ENCODE measurements around the gene TRMU.

The TRMU gene

DNA sequence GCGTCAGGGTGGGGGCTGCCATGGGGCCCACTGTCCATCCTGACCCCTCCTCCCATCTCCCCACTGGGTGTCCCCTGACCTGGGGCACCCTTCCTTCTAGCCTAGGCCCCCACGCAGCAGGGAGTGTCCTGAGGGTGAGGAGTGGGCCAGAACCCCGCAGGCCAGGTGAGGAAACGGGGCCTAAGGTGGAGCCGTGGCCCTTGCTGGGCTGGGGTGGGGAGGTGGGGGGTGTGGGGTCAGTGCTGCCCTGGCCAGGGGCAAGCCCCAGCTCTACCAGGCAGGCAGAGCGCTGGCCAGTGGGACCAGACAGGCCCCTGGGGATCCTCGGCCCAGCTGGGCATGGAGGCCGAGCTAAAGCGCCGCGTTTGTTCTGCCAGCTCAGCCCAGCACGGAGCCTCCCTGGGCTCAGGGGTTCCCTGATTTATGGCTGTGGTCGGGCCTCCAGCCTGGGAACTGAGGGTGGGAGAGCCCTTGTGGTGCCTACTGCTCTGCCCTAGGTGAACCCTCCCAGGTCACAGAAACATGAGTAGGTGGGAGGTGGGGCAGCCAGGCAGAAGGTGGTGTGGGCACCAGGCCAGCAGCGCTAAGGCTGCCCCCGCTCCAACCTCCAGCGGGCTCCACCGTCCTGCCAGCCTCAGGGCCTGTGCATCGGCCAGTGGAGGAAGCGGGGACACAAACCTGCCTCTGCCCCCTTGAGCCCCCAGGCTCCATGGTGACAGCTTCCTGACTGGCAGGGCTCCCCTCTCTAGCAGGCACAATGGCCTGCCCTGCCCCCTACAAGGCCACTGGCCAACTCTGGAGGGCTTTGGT is 22.4 kb downstream of the TRMU start:
- DNase-seq = no peak

DNA sequence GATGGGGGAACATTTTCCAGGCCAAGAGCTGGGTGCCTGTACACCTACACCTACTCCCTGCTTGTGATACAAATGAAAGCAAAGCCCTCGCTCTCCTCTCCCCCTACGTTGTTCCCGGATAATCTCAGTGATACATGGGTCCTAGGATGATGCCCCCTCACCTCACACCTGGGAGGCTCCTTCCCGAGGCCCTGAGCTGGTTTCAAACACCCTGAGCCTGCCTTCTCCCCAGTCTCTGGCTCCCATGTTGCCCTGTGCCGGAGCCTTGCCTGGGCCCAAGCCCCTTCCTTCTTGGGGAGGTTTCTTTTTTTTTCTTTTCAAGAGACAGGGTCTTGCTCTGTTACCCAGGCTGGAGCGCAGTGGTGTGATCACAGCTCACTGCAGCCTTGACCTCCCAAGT is 23.3 kb downstream of the TRMU start:
- DNase-seq = no peak

DNA sequence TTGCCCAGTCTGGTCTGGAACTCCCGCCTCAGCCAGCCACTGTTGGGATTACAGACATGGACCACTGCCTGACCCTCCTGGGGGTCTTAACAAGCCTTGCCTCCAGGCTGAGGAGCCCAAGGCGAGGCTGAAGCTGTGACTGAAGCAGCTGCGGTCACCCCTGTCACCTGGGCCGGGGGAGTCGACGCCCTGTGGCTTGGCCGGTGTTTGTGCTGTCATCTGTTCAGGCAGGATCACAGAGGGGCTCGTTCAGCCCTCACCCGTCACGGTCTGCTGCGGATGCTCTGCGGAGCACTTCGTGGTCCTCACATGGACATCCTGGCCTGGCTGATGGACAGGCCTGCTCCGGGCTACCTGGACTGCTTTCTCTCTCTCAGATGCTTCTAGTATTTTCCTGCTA is 23.8 kb downstream of the TRMU start:
- DNase-seq = no peak

DNA sequence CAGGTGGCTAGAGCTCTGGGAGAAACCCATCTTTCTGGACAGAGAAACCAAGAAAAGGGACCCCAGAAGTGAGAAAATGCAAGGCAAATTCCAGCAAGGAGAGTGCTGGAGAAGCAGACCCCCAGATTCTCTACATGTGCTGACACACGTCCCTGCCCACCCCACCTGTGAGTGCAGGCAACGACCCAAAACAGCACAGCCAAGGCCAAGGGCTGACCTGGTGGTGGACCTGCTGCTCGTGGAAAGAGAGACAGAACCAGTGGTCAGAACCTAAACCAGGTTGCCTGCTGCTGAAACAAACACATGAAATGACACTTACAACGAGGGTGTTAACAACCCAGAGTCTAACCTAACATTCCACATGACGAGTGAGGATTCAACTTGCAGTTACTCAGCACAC is 24.6 kb downstream of the TRMU start:
- DNase-seq = no peak

DNA sequence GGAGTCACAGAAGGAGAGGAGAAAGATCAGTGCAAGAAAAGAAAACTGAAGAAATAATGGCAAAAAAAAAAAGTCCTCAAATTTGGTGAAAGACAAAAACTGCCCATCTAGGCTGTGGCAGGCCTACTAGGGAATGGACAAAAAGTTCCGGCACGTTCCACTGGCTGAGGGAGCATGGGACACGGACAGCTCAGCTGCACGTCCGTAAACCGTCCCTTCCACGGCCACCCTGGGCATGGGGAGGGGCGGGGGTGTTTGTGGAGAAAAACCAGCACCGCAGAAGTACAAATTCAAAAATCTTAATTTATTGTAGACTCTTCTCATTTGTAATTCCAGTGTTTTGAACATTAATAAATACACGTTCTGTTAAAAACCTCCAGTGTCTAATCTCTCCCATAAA is 25.4 kb downstream of the TRMU start:
- no peak for DNase-seq

DNA sequence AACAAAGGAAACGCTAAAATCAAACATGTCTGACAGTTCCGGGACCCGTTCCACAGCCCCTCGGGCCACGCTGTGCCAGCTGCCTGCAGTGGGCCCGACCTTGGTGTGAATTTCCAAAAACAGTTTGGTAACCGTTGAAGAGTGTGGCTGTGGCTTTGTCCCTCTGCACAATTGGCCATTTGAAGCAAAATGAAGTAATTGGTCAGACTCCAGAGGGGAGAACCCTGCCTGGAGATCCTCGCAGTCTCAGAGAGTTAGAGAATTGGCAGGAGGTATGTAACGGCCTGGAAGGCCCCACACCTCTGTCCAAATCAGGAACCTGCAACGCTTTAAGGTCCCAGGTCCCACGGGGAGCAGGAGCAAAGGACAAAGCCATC is 26.3 kb downstream of the TRMU start:
- no peak for DNase-seq

DNA sequence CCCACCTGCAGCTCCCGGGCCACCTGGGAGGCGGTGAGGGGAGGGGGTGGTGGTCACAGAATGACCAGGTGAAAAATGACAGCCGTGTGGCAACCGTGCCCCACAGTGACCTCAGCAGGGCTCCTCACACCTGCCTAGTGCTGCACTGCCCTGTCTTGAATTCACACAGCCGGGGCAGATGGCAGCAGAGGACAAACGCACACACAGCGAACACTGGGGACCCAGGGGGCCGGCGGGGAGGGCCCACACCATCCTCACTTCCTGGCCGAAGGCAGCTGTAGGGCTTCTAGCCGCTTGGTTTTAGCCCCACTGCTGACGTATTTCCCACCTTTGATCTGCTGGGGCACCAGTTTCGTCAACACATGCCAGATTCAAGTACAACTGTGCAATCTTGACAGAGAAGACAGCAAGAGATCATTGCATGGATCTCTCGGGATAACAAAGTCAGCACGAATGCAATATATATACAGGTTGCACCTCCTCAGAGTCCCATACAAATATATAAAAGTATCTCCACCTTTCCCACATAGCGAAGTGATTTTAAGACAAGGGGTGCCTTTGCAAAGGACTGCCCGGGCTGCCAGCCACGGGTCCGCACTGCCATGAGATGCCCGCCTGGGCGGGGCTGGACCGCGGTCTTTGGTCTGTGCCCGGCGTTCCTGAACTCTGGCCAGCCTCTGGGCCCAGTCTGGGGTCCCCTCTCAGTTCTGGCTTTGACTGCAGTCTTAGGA is 26.9 kb downstream of the TRMU start:
- no peak for DNase-seq

DNA sequence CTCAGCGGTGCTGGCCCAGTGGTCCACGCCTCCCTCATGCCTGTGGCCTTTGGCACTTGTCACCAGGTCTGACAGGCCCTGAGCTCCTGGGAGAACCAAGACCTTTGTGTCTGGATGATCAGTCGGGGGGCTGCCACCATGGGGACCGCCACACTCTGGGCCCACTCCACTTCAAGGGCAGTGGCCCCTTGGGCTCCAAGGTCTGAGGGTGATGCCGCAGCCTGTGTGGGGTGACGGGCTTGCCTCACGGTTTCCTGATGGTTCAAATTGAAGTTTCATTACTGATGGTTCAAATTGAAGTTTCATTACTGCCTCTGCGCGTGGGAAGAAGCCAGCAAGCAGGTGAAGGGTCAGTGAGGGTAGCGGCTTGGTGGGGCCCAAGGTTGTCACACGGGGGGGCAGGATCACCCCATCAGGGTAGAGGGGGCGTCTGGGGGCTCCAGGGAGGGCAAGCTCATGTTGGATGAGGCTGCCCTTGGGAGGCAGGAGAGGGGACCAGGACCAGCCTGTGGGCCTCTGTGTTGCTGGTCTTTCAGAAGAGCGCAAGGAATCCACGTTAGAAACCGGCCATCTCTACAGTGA is 27.5 kb downstream of the TRMU start:
- no peak for DNase-seq

DNA sequence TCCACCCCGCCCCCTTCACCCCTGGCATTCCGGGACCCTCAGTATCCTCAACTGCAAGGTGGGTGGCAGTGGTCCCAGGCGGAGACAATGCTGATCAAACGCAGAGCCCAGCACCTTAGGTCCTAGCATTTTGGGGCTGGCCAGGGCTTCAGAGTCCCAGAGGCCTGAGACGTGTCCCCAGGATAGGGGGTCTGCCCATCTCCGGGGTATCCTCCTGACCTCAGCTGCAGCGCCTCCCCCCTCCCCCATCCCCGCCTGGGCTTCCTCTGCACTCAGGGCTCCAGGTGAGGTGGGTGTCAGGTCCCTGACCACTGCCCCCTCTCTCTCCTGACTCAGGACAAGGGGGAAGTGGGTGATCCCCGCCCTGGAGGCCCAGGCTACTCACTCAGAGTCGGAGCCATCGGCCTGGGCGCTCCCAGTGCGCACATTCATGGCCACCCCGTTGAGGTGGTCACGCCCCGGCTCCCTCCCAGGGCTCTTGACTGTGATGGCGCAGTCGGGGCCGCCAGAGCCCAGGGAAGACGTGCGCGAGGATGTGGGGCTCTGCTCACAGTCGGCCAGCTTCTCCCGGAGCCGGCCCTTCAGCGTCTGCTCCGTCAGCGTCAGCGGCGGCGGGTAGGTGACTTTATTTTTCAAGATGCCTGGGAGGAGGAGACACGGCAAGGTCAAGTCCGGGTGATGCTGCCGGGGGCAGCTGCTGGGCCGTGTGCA is 28.3 kb downstream of the TRMU start:
- DNase-seq = no peak

DNA sequence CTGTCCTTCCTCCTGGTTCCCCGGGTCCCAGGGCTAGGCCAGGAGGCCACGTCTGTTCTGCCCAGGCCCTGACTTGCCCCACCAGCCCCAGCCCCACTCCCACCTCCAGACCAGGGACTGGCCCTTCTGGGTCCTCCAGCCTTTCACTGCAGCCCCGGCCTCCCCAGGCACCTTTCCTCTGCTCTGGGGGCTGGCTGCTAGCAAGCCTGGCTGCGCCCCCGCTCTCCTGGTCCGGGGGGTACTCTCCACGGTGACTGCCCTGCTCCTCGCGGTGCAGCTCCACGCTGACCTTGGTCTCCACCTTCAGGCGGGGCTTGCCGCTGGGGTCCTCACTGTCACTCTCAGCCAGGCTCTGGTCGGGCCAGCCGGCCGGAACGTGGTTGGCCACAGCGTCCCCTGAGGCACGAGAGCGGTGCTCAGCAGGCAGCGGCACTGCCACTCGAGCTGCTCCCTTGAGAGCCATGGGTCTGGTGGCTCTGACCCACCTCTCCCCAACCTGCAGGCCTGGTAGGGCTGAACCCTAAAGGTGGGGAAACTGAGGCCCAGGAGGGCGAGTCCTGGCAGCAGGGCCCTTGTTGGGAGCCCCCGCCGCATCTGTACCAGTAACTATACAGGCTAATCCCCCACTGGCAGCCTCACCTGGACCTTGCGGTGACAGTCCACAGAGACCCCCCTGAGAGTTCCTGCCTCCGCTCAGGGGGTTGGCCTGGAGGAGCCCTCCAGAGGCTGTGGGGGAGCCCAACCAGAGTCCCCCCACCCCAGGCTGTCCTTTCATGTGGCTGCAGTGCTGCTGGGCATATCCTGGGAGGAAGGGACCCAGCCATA is 29.0 kb downstream of the TRMU start:
- DNase-seq = no peak

DNA sequence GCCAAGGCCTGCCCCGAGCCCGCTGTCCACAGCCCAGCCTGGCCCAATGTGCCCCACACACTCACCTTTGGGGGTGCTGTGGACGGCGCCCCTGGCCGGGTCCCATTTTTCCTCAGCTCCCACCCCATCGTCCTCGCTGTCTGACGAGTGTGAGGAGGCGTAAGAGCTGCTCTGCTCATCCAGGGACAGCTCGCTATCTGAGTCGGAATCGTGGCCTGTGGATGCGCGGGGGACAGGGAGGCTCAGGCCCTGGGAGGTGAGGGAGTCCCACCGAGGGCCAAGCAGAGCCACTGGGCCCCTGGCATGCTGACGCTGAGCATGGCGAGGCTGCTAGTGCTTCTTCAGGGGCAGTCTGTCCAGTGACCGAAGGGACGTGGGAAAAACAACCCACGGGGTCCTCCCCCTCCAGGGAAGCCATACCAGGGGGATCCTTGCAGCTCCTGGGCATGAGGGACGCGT is 29.7 kb downstream of the TRMU start:
- DNase-seq = no peak

DNA sequence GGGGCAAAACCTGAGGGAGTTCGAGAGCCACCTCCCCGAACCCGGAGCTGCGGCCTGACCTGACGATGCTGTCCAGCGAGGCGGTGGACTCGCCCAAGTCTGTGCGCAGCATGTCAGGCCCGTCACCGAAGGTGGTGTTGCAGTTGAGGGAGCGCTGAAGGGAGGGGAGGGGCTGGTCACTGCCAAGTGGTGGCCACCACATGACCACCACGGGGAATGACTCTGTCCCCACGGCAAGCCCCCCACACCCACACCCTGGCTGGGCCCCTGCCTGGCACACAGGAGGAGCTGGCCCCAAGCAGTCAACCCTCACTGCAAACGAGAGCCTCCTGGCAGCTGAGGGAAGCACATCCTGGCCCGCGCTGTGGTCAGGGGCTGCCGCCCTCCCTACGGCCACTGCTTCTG is 30.8 kb downstream of the TRMU start:
- no peak for DNase-seq

DNA sequence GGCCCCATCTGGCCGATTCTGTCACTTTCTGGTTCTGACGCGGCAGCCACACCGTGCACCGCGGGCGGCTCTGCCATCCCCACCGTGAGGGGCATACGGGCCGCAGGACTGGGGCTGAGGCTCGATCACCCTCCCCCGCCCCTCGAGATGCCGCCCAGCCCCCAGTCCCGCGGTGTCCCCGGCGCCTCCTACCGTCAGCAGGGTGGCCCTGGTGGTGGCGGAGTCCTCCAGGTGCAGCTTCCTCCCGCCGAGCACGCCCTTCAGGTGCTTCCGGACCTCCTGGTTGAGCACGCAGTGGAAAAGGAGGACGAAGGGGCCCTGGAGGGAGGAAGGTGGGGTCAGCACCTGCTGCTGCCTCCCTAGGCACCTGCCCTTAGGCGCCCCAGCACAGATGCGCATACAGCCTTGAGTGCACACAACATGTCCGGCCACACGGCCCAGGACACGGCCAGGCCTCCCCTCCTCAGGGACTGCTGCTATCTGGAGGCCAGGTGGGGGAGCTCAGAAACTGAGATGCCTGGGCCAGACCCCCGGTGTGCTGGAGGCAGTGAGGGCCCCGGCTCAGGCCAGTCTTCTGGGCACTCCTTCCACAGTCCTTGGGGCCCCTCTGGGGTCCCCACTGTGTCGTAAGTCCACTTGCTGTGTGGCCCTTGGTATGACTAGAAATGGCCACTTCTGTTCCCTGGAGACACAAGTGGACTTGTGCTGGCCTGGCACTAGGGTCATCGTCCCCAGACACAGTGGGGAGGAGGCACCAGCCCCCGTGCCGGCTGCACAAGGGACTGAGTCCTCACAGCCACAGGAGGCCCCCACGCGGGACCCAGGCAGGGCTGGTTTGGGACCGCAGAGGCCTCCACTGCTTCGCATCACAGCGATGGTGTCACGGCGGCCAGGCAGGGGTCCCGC is 31.5 kb downstream of the TRMU start:
- no peak for DNase-seq

DNA sequence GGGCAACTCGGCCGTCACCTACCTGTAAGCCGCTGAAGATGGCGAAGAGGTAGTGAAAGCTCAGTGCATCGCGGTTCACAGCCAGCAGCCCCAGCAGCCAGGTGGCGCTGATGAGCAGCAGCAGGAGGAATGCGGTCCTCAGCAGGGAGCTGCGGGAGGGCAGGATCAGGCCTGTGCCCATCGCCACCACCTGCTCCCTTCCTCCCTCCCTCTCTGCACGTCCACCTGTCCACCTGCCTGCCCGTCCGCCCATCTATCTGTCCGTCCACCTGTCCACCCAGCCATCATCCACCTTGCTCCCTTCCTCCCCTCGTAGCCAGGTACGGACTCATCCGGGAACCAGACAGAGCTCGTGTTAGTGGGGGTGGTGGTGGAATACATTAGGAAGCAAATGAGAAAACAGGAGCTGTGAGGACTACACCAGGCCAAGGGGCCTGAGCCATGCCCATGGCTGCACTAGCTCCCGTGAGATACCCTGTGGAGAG is 32.2 kb downstream of the TRMU start:
- peak; percentile 48 for DNase-seq

DNA sequence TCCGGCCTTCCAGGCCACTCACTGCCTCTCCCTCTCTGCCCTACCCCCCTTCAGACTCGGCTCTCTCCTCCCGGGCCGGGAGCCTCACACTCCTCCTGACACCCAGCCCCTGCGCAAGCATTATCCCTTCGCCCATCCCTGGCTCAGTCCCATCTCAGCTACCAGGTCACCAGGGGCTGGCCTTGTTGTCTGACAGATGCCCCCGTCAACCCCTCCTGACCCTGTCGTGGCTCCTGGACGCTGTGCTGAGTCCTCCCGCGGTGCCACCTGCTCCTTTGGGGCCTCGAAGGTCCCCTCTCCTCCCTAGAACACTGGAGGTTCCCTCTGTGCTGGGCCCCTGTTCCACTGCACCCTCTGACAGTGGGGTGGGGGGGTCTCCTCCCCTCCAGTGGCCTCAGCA is 32.9 kb downstream of the TRMU start:
- DNase-seq = no peak

DNA sequence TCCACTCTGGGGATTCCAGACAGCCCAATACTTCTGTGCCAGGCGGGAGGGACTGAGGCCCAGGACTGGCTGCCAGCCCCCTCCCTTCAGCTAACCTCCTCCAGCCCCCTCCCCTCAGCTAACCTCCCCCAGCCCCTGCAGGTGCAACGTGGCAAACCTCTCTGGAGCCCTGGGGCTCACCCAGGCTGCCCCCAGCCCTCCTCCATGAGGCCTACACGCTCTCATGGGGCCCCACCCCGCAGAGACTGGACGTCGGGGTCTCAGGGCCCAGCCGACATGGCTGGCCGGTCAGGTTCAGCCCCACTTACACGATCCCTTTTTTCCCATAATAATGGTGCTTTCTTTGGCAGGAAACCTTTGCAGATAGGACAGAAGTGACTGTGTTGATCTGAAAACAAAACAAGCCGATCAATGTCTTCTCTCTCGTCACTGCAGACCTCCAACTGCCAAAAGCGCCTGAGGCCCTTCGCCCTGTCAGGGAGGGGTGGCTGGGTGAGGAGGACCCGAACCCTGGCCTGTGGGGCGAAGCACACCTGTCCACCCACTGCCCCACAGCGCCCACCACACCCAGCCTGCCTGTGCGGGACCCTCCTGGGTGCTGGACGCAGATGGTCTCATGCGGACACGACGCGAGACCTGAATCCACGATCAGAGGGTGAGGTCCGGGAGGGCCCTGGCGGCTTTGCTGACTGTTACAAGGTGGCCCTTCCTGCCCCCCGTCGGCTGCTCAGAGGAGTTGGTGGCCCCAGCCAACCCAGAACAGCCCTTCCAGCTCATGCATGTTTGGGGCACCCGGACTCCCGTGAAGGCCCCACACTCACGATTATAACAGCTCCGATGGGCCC is 33.6 kb downstream of the TRMU start:
- DNase-seq = no peak

DNA sequence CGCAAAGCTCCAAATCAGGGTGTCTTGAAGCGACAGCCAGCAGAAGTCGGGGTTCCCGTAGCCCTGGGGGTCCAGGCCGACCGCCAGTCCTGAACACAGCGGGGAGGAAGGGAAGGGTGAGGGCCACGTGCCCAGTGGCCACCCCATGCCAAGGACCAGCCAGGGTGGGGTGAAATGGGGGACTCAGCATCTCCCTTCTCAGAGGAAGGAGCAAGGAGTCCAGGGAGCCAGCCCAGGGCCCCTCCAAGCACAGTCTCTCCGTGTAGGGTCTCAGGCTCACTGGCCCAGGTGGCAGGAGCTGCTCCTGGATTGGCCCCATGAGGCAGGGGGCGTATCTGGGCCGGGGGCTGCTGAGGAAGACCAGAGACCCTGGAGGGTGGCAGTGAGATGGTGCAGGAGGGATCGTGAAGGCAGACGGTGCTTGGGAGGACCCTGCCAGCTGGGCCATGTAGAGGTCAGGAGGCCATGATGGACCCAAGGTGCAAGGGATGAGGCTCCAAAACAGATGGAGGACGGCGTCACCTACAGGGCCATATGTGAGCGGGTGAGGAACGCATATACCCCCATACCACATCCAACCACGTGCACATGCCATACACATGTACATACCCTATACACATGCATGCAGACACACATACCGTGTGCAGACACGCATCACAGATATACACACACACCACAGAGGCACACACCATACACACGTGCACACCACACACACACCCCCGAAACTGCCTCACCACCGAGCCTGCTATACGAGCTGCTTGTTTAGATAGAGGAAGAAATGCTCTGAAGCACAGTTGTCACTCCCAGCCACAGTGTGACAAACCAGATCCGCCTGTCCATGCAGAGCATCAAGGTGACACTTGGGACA is 34.4 kb downstream of the TRMU start:
- no peak for DNase-seq

DNA sequence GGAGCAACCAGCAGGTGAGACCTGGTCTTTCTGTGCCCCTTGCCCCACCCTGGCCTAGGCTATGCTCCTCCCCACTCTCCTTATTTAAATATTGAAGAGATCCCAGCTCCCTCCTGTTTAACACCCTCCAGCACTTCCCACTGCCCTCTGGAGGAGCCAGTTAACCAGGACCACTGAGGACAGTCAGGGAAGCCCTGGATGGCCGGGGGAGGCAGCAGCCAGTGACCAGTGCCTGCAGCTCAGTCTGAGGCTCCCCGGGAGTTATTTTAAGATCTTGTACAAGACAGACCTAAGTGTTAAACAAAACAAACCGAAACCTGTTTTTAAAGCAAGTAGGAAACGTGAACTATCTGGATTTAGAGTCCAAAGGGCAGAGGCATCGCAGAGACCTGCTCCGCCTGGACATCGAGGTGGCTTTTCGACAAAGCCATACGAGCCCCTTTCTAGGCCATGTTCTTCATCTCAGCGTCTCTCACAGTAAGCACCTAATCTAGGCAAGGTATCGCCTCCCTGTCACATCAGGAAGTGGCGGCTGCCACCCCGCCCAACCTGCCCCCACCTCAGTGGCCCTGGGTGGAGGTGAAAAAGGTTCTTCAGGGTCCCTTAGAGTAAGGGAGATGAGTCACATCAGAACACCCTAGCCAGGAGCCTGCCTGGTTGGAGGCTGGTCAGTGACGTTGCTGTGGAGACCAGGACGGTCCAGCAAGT is 35.2 kb downstream of the TRMU start:
- DNase-seq = no peak

Measured in fibroblast of skin of scalp (primary cell).